Kidney epithelial cell (primary cell): ENCODE results near the gene PHLPP2. TPM values are rescaled to one million over a fixed set of nuclear protein-coding genes. Genes with fewer than 3 reads are reported as not detected.
"Not testable (repeated sequence)": the region's sequence is repeated elsewhere in the genome, so short reads cannot be mapped to it uniquely, and the experiment has no call there.

Experiments used
- DNase-seq: peaks from one replicate; pipeline ENCODE4 v3.0.0-alpha.2; 2010; ENCODE audit warnings: low read depth
- H3K27me3 ChIP-seq: 2 replicates; pipeline ENCODE4 v1.6.0; 2011; ENCODE audit warnings: low read length; ENCODE audit not compliant: control insufficient read depth, insufficient read depth
- H3K36me3 ChIP-seq: 2 replicates; pipeline ENCODE4 v1.5.1; 2011; ENCODE audit warnings: low read length; ENCODE audit not compliant: control insufficient read depth, insufficient read depth
- H3K4me3 ChIP-seq: 2 replicates; pipeline ENCODE4 v1.5.1; 2011; ENCODE audit warnings: low read depth, mild to moderate bottlenecking, control low read depth, low read length
- total RNA-seq: library from RNA; depleted of rRNA; stranded (reverse); fragments of >200 nt; gene quantifications from 2 replicates; pipeline ENCODE4 v1.2.3, GENCODE V29; 2015
- TF ChIP-seq, protein P1 (sequence below): IDR thresholded peaks from 2 replicates; pipeline ENCODE4 v1.5.1; 2011; ENCODE audit warnings: mild to moderate bottlenecking, moderate library complexity, low read length, control low read depth, inconsistent platforms; ENCODE audit not compliant: insufficient read depth, poor library complexity, severe bottlenecking

PHLPP2 gene
- total RNA-seq, 1 donor from 2014 or later: 7.1 TPM

DNA sequence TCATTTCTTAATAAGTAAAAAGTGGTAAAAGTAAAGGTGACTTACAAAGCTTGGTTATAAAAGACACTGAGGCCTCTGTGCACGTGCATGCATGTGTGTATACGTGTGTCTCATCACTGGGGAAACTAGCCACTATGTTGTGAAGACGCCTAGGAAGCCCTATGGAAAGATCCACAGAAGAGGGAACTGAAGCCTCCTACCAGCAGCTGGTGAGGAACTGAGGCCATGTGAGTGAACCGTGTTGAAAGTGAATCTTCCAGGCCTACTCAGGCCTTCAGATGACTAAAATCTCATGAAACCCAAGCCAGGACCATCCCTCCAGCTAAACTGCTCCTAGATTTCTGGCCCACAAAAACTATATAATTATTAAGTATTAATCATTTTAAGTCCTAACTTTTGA, 23.7 kb downstream of the PHLPP2 start:
- no peaks in the 10 kb centered on the region for H3K27me3 ChIP-seq
- TF ChIP-seq, protein P1, sequence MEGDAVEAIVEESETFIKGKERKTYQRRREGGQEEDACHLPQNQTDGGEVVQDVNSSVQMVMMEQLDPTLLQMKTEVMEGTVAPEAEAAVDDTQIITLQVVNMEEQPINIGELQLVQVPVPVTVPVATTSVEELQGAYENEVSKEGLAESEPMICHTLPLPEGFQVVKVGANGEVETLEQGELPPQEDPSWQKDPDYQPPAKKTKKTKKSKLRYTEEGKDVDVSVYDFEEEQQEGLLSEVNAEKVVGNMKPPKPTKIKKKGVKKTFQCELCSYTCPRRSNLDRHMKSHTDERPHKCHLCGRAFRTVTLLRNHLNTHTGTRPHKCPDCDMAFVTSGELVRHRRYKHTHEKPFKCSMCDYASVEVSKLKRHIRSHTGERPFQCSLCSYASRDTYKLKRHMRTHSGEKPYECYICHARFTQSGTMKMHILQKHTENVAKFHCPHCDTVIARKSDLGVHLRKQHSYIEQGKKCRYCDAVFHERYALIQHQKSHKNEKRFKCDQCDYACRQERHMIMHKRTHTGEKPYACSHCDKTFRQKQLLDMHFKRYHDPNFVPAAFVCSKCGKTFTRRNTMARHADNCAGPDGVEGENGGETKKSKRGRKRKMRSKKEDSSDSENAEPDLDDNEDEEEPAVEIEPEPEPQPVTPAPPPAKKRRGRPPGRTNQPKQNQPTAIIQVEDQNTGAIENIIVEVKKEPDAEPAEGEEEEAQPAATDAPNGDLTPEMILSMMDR: no peak
- DNase-seq: no peak
- no peak overlapping the region for H3K4me3 ChIP-seq
- no peaks in the 10 kb centered on the region for H3K36me3 ChIP-seq

GRCh38 chr16:71698491-71698890, 26.0 kb downstream of the PHLPP2 start:
- no peaks in the 10 kb centered on the region for H3K27me3 ChIP-seq
- H3K36me3 ChIP-seq: no peaks in the 10 kb centered on the region
- TF ChIP-seq, protein P1: no peak
- no peak overlapping the region for H3K4me3 ChIP-seq
- no peak for DNase-seq

DNA sequence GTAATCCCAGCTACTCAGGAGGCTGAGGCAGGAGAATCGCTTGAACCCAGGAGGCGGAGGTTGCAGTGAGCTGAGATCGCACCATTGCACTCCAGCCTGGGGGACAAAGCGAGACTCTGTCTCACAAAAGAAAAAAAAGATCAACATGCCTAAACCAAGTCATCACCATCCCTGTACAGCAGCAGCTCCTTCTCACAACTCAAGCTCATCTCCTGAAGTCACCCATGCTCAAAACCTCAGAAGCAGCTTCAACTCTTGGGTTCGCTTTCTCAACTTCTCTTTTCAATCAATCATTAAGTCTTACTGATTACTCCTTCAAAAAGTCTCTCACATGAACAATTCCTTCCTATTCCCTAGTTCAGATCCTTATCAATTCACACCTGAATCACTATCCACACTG, 31.3 kb downstream of the PHLPP2 start:
- DNase-seq: no peak
- H3K27me3 ChIP-seq: no peaks in the 10 kb centered on the region
- H3K4me3 ChIP-seq: no peak overlapping the region
- TF ChIP-seq, protein P1: no peak
- H3K36me3 ChIP-seq: no peaks in the 10 kb centered on the region

DNA sequence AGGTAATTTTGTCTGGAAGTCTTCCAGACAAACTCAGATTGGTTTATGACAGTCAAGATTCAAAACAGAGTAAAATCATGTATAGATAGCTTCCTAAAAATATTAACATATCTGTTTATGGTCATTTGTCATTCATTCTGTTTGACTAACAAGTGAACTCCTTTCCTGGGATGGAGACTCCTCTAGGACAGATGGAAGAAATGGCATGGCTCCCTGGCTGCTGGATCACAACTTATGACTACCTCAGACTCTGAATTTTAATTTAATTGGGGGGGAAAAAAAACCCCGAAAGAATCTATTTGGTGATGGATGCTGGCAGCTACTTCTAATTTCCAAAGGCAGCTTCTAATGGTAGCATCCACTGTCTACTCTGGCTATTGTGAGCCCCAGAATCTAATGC, 34.6 kb downstream of the PHLPP2 start:
- DNase-seq: no peak
- H3K27me3 ChIP-seq: no peaks in the 10 kb centered on the region
- no peaks in the 10 kb centered on the region for H3K36me3 ChIP-seq
- TF ChIP-seq, protein P1: no peak
- H3K4me3 ChIP-seq: no peak overlapping the region

GRCh38 chr16:71687861-71688260, 36.6 kb downstream of the PHLPP2 start:
- no peak for DNase-seq
- no peaks in the 10 kb centered on the region for H3K27me3 ChIP-seq
- H3K36me3 ChIP-seq: no peaks in the 10 kb centered on the region
- no peak overlapping the region for H3K4me3 ChIP-seq
- TF ChIP-seq, protein P1: no peak

- DNase-seq, H3K36me3 ChIP-seq, H3K4me3 ChIP-seq, H3K27me3 ChIP-seq: not testable (repeated sequence)
Measured at GRCh38 chr16:71684280-71684679, 40.2 kb downstream of the PHLPP2 start.
